Measurements from ENCODE around the gene TEX54. TPM values are rescaled to one million over a fixed set of nuclear protein-coding genes. Genes with fewer than 3 reads are reported as not detected.

The TEX54 gene
- total RNA-seq, 1 experiment from 2014 or later: not detected

GRCh38 chr11:62810748-62811147, 21.9 kb downstream of the TEX54 start:
- no peaks in the 10 kb centered on the region for H3K9me3 Mint-ChIP-seq (ENCODE audit: low read depth, unreplicated experiment)
- BruUV-seq (replicated peaks): no TSS peak
- DNase-seq: no peak
- no peaks in the 10 kb centered on the region for H3K27me3 Mint-ChIP-seq (ENCODE audit: unreplicated experiment)
- H3K27ac Mint-ChIP-seq (ENCODE audit: unreplicated experiment): no peak overlapping the region
- CTCF ChIA-PET: no interaction called here
- H3K4me3 Mint-ChIP-seq (ENCODE audit: low read depth, unreplicated experiment): no peak overlapping the region
- H3K4me1 Mint-ChIP-seq (ENCODE audit: low read depth, unreplicated experiment): peaks cover 14% of the 10 kb centered on the region
- TF ChIP-seq CTCF (IDR thresholded peaks at IDR 0.05; ENCODE audit: unreplicated experiment): no peak
- H3K36me3 Mint-ChIP-seq (ENCODE audit: insufficient read depth, unreplicated experiment): peaks cover 25% of the 10 kb centered on the region
- intact Hi-C loops (cut with micrococcal nuclease; ENCODE audit: unreplicated experiment): no loop called here

GRCh38 chr11:62806611-62807121, 26.0 kb downstream of the TEX54 start:
- Mint-ChIP-seq H3K4me3 (ENCODE audit: low read depth, unreplicated experiment) (peak overlapping the region; percentile 92), H3K27ac (ENCODE audit: unreplicated experiment) (peak overlapping the region; percentile 66), H3K4me1 (ENCODE audit: low read depth, unreplicated experiment) (peaks cover 14% of the 10 kb centered on the region), H3K27me3 (ENCODE audit: unreplicated experiment) (no peaks in the 10 kb centered on the region), H3K9me3 (ENCODE audit: low read depth, unreplicated experiment) (no peaks in the 10 kb centered on the region), H3K36me3 (ENCODE audit: insufficient read depth, unreplicated experiment) (peaks cover 45% of the 10 kb centered on the region)
- TF ChIP-seq CTCF (IDR thresholded peaks at IDR 0.05; ENCODE audit: unreplicated experiment): no peak
- intact Hi-C loops (cut with micrococcal nuclease; ENCODE audit: unreplicated experiment): no loop called here
- no TSS peak for BruUV-seq (replicated peaks)
- no peak for DNase-seq
- CTCF ChIA-PET: no interaction called here

GRCh38 chr11:62805961-62806441, 26.6 kb downstream of the TEX54 start:
- Mint-ChIP-seq H3K36me3 (ENCODE audit: insufficient read depth, unreplicated experiment) (peaks cover 52% of the 10 kb centered on the region), H3K9me3 (ENCODE audit: low read depth, unreplicated experiment) (no peaks in the 10 kb centered on the region), H3K27me3 (ENCODE audit: unreplicated experiment) (no peaks in the 10 kb centered on the region), H3K27ac (ENCODE audit: unreplicated experiment) (peak overlapping the region; percentile 98), H3K4me1 (ENCODE audit: low read depth, unreplicated experiment) (peaks cover 10% of the 10 kb centered on the region), H3K4me3 (ENCODE audit: low read depth, unreplicated experiment) (peak overlapping the region; percentile 92)
- DNase-seq: no peak
- CTCF ChIA-PET: interaction anchor here (0.5 to 0.8 kb wide), 3 partner anchors 80 to 871 kb away, joined by 3 to 4 read pairs (median 3); no protein-coding TSS in a partner anchor
- no TSS peak for BruUV-seq (replicated peaks)
- TF ChIP-seq CTCF (IDR thresholded peaks at IDR 0.05; ENCODE audit: unreplicated experiment): no peak
- intact Hi-C loops (cut with micrococcal nuclease; ENCODE audit: unreplicated experiment): no loop called here

GRCh38 chr11:62805076-62805892, 27.4 kb downstream of the TEX54 start, which contains the start of gene NXF1:
TSS of gene NXF1 (minus strand) at chr11:62805440. CDS start at chr11:62805356, 84 bp downstream.
- CTCF ChIA-PET: interaction anchor here (0.5 to 0.8 kb wide), 4 partner anchors 14 to 870 kb away, joined by 3 to 4 read pairs (median 3); no protein-coding TSS in a partner anchor
- no peak for TF ChIP-seq CTCF (IDR thresholded peaks at IDR 0.05; ENCODE audit: unreplicated experiment)
- intact Hi-C loops (cut with micrococcal nuclease; ENCODE audit: unreplicated experiment): no loop called here
- peak within 1 kb of the TSS; percentile 92 for H3K4me3 Mint-ChIP-seq (ENCODE audit: low read depth, unreplicated experiment)
- DNase-seq: peak; percentile 95
- H3K27ac Mint-ChIP-seq (ENCODE audit: unreplicated experiment): peak within 1 kb of the TSS; percentile 98
- H3K9me3 Mint-ChIP-seq (ENCODE audit: low read depth, unreplicated experiment): no peaks in the 10 kb centered on the region
- no peaks in the 10 kb centered on the region for H3K27me3 Mint-ChIP-seq (ENCODE audit: unreplicated experiment)
- peaks cover 59% of the 10 kb centered on the region for H3K36me3 Mint-ChIP-seq (ENCODE audit: insufficient read depth, unreplicated experiment)
- H3K4me1 Mint-ChIP-seq (ENCODE audit: low read depth, unreplicated experiment): peaks cover 9% of the 10 kb centered on the region
- no TSS peak for BruUV-seq (replicated peaks)

Measured in Calu3 (cell line).